NAMALWA (cell line): ENCODE data around the gene POU3F3.

Experiments used
- DNase-seq: peaks from one replicate; pipeline ENCODE4 v3.0.0-alpha.2; 2015; ENCODE audit warnings: low spot score

Gene POU3F3

DNA sequence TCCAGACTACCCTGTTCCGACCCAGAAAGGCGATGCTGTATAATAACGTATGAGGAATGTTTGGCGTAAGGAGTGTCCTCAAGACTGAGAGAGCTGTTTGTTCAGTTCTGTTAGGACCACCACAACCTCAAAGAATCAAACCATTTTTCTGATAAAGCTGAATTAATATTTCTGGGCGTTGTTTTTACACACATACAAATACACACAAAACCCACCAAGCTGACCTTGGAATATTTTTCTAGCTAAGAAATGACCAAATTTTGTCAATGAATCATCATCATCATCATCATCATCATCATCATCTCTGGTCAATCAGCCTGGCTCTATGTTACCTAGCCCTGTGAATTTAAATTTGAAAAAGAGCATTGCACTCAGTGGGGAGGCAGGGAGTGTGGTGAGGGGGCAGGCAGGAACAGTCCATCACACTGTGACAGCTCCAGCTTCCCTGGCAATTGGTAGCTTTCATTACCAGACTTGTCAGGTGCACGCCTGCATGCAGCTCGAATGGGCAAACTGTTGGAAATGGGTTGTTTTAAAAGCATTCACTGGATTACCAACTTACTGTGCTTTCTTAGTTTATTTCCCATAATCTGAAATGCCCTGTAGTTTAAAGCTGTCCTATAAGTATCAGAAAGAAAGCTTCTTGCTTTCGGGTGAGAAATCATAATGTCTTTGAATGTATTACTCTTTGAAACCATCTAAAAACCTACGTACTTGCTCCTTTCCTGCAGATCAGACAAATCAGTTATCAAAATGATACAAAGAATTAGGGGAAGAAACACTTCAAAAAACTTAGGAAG, 6.9 kb upstream of the POU3F3 start:
- DNase-seq, result no peak

GRCh38 chr2:104847586-104848160, 6.2 kb upstream of the POU3F3 start:
- no peak for DNase-seq

DNA sequence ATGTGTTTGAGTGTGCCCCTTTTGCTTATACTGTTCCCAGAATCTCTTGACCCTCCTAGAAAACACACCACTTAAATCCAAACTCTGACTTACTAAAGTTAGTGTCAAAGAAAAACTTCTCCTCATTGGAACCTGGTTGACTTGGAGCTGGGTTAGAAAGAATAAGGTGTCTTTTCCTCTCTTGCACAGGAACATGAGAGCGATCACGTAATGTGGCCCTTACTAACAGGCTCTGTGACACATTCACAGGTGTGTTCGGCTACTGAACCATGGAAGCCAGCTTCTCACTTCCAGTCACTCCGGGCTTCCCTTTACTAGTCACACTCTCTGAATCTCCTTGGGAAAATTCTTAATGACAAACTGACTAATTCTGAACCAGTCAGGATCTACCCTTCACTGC, 5.4 kb upstream of the POU3F3 start:
- no peak for DNase-seq

DNA sequence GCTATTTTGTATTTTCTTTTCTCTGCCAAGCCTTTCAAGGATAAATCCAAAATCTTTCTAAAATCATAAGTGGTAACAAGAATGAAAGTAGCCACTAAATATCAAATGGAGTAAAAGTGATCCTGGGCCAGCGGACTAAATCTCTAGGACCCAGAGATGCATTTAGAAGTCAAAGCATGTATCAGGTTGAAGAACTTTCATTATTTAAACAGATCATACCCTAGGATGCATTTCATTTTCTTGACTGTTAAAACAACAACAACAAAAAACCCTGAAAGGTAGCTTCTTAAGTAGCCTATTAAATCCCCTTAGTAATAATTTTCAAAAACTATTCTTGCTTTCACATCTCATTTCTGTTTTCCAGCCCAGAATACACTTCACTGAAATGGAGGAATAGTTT, 4.8 kb upstream of the POU3F3 start:
- DNase-seq, result no peak

DNA sequence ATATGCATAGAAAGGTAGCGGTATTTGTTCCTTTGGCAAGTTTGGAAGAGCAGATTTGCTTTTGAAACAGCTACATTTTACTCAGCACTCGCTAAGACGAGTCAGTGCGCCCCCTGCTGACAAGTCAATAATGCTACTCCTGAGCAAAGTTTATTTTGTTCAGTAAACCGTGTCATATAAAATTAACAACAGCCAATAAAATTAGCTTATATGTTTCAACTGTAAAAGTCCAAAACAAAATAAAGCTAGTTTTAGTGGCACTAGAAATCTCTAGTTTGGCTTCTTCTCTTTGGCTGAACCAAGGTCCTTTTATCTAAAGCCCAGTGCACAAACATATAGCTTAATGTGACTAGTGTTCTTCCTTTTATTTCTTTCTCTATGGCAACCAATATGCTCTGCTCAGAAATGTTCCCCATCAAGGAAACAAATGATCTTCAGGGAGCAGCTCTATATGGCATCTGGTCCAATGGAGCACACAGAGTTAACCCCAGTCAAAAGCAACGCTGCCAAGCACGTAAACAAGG, 4.2 kb upstream of the POU3F3 start:
- DNase-seq, result peak; percentile 73

DNA sequence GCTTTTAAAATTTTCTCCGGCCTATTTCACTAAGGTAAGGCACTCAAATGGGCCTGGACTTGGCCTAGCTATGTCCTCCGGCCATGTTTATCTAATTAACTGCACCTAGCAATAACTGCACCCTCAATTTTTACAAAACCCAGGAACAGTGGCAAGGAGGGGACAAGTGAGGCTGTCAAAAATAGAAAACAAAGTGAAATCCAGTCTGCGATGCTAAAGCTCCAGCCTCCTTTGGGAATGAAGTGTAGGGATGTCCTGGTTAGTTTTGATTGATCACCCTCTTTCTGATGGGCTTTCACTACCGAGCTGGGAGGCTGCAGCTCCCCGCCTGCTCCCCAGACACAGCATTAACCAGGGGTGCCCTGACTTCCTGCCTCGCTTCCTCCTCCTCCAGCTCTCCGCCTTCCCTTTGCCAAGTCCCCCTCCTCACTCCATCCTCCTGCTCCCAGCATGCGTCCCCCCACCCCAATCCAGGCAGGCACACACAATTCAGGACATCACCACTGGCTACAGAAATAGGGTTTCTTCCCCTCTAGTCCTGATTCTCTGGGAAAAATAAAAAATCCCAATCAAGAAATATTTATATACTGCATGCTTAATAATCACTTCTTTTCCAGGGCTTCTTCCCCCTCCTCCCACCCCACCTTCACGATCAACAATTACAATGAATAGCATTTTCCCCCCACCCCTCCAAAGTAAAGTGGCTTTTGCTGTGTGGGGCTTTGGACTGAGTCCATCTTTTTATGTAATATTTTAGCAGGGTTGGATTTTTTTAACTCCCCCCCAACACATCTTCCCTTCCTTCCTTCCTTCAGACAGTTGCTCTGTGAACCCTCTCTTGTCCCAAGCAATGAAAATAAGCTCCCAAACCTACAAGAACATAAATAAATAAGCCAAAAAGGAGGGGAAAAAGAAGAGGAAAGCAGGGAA, 3.3 kb upstream of the POU3F3 start:
- no peak for DNase-seq

GRCh38 chr2:104851291-104852089, 2.4 kb upstream of the POU3F3 start:
- no peak for DNase-seq

DNA sequence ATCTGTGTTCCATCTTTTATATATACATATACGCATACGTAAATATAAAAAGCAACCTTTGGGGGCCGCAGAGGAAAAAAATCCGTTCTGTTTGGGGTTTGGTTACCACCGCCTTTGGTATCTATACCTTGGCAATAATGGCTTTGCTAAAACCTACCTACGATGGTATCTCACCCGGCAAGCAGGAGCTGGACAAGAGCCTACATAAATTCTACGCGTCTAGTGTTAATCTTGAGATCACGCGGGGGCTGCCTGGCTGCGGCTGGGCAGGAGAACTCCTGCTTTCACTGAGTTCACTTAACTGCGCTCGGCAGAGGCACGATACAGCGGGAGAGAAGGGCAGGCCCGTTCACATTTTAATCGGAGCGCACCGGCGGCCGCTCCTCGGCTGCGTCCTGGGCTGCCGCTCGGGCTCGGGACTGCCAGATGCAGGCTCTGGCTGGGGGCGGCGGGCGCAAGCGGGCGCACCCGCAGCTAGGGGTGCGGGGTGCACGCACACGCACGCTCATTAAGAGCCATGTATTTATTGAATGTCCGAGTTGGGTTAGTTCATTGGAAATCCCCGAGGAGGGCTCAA, 1.7 kb upstream of the POU3F3 start:
- DNase-seq, result peak; percentile 16

GRCh38 chr2:104854498-104855220, 744 bp downstream of the POU3F3 start:
- no peak for DNase-seq

DNA sequence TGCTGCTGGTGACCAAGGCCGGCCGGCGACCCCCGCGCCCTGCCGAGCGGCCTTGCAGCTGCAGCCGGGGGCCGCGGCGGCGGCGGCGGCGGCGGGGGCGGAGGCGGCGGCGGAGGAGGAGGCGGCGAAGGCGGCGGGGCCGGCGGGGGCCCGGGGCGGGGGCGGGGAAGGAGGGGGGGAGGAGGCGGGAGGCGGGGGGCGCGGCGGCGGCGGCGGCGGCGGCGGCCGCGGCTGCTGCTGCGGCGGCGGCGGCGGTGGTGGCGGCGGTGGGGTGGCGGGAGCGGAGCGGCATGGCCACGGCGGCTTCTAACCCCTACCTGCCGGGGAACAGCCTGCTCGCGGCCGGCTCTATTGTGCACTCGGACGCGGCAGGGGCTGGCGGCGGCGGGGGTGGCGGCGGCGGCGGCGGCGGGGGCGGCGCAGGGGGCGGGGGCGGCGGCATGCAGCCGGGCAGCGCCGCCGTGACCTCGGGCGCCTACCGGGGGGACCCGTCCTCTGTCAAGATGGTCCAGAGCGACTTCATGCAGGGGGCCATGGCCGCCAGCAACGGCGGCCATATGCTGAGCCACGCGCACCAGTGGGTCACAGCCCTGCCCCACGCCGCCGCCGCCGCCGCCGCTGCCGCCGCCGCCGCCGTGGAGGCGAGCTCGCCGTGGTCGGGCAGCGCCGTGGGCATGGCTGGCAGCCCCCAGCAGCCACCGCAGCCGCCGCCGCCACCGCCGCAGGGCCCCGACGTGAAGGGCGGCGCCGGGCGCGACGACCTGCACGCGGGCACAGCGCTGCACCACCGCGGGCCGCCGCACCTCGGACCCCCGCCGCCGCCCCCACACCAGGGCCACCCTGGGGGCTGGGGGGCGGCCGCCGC, 1.5 kb downstream of the POU3F3 start:
- no peak for DNase-seq

GRCh38 chr2:104856086-104856972, 2.4 kb downstream of the POU3F3 start:
- DNase-seq, result no peak

DNA sequence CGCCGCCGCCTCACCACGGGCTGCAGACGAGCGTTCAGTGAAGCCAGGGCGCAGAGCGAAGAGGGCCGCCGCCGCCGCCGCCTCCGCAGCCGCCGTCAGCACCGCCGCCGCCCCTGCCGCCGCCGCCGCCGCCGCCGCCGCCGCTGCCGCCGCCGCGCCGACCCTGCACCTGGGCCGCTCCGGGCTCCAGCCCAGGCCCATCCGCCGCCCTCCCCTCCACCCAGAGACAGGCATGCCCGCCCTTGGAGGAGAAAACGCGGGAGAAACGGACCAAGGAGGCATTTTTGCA, 3.0 kb downstream of the POU3F3 start:
- DNase-seq, result no peak

DNA sequence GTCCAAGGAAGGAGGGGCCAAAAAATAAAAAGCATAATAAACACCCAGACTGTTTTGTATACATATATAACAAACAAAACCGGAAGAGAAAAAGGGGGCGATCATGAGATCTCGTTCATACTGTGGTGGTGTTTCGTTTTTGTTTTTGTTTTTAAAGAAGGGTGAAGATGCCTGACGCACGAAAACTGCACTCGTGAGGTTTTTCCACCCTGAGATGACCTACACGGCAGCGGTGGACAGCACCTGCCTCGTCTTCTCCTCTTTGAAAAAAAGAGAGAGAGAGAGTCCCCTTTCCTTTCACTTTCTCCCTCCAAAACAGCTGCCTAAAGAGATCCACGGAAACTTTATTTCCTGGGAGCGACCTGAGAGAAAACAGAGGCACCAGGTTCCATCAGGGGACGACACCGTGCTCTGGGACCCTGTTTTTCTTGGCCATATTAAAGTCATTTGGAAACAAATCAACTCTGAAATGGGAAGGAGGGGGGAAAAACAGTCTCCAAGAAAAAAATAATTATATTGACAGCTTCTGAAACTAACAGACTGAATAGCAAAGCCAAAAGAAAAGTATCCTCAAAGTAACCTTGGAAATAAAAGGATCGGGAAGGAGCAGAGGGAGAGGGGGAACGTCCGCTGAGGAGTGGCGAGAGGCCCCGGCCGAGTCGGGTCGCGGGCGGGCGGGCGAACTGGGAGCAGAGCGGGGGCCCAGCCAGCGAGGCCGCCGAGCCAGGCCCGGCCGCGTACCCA, 3.5 kb downstream of the POU3F3 start:
- DNase-seq, result no peak

GRCh38 chr2:104858006-104858978, 4.4 kb downstream of the POU3F3 start:
- DNase-seq, result no peak

DNA sequence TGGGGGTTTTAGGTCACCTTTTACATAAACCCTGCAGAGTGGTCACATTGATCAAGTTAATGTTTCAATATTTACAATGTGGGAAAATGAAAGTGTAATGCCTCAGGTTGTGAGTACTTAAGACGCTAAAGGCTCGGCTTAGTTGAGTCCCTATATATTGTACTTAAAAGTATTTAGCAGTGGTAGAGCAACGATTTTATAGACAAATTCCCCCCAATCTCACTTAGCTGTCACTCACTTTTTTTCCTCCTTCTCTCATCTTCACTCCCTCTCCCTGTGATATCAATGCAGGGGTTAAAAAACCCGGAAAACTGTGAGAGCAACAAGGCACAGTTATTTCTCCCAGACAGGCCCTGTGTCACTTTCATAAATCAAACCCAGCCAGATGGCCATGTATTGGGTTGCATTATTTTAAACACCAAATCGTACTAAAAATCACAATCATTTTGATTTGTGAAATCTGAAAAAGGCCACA, 5.4 kb downstream of the POU3F3 start:
- no peak for DNase-seq

DNA sequence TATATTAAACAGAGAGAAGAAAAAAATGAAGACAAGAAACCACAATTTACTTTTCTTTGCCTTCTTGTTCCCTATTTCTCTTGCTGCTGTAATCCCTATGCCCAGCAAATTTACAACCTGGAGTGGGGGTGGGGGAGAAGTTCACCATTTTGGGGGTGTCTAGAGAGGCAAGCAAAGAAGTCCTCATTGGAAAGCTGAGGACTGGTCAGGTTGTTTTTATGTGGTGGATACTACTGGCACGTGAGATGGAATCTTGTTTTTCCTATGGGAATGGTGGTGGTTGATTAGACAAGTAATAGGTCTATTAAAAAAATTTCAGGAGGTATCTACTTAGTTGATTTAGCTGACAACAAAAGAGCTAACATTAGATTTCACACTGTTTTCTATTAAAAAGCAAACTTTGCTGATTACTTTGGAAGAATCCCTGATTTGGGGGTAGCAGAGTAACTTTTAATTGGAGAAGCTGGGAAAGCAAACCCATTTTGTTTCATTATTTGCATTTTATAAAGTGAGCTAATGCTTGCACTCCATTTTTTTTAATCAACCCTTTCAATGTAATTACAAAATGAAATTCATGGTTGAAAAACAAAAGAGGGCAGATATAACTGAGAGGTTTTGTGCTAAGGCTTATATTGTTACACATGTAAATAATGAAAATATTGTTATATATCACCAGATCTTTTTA, 6.0 kb downstream of the POU3F3 start:
- no peak for DNase-seq
